ENCODE data around the gene C1orf50. TPM values are rescaled to one million over a fixed set of nuclear protein-coding genes. Genes with fewer than 3 reads are reported as not detected.

C1orf50 gene
- total RNA-seq, 2 donors from 2014 or later: 2.0 to 2.1 TPM

GRCh38 chr1:42730002-42730401, 37.0 kb upstream of the C1orf50 start:
- Histone ChIP-seq H3K27ac (no peak overlapping the region), H3K9me3 (no peaks in the 10 kb centered on the region), H3K4me1 (no peaks in the 10 kb centered on the region), H3K27me3 (no peaks in the 10 kb centered on the region), H3K4me3 (no peak overlapping the region), H3K36me3 (replicated peaks in 1 of 2; ENCODE audit: insufficient read depth in 1 of 2, low read depth in 2 of 2) (no peaks in the 10 kb centered on the region)
- no peak for ATAC-seq
- 92% methylated on average over 3 of the region's 3 CpGs for WGBS, 2 donors
- TF ChIP-seq POLR2A (IDR thresholded peaks at IDR 0.05) (no peak), CTCF (IDR thresholded peaks at IDR 0.05) (no peak)
- no peak for DNase-seq
- intact Hi-C loops (cut with DNase I): no loop called here

DNA sequence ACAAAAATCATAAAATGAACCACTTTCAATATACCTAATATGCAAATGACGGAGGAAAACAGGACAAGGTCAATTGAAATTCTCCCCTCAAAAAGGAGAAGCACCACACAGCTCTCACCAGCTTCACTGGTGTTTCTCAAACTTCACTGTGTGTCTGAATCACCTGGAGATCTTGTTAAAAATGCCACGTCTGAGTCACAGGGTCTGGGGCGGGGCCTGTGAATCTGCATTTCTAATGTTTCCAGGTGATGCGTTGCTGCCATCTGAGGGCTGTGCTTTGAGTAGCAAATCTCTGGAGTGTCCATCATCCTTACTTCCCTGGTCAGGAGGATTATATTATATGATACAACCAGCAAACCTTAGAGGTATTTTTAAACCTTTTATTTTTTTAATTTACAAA, 36.1 kb upstream of the C1orf50 start:
- Histone ChIP-seq H3K4me1 (no peaks in the 10 kb centered on the region), H3K27me3 (no peaks in the 10 kb centered on the region), H3K9me3 (no peaks in the 10 kb centered on the region), H3K4me3 (no peak overlapping the region), H3K36me3 (replicated peaks in 1 of 2; ENCODE audit: insufficient read depth in 1 of 2, low read depth in 2 of 2) (no peaks in the 10 kb centered on the region), H3K27ac (no peak overlapping the region)
- DNase-seq: no peak
- TF ChIP-seq CTCF (IDR thresholded peaks at IDR 0.05): no peak
- no peak for TF ChIP-seq POLR2A (IDR thresholded peaks at IDR 0.05)
- no peak for ATAC-seq
- 59 to 61% methylated on average over 4 of the region's 4 CpGs for WGBS, 2 donors
- intact Hi-C loops (cut with DNase I): no loop called here

DNA sequence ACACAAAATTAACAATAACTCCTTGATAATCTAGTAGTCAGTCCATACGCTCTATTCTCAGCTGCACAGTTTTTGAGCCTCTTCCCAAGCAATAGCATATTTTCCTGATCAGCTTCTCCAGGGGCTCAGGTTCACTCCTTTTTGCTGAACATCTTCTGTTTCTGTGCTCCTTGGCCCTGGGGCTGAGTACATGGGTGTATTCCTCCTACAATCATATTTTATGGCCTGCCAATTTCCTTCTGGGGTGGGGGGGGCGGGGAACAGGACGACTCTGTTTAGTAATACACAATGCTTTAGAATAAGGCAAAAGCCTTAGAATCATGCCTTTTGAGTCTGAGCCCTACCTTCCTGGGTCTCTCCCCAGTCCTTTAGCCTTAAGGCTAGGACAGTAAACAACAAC, 35.5 kb upstream of the C1orf50 start:
- Histone ChIP-seq H3K36me3 (replicated peaks in 1 of 2; ENCODE audit: insufficient read depth in 1 of 2, low read depth in 2 of 2) (no peaks in the 10 kb centered on the region), H3K27me3 (no peaks in the 10 kb centered on the region), H3K4me3 (no peak overlapping the region), H3K4me1 (no peaks in the 10 kb centered on the region), H3K27ac (no peak overlapping the region), H3K9me3 (no peaks in the 10 kb centered on the region)
- intact Hi-C loops (cut with DNase I): no loop called here
- TF ChIP-seq POLR2A (IDR thresholded peaks at IDR 0.05) (no peak), CTCF (IDR thresholded peaks at IDR 0.05) (no peak)
- DNase-seq (no peak), ATAC-seq (no peak)
- WGBS, 2 donors: 52 to 62% methylated on average over 3 of the region's 3 CpGs

DNA sequence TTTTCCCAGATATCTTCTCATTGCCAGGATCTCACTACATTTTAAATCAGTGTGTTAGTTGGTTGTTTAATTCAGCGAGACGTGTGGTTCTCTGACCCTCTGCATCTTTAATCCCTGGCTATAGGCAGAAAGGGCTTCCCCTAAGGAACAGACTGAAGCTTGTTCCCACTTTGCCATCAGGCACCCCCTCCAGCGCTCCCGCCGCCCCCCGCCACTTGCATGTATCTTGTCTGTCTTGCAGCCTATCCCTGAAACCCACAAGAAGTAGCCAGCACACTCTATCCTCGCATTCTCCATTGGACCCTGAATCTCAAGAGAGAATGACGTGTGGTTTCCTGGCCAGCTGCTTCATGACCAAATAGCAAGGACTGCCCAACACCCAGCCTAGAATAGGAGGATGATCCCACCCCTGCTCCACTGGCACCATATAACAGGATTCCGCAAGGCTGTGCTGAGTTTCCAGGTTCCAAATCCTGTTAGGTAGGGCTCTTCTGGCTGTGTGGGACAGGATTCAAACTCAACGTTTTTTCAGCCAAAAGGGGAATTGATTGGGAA, 34.8 kb upstream of the C1orf50 start:
- ATAC-seq: no peak
- TF ChIP-seq POLR2A (IDR thresholded peaks at IDR 0.05) (no peak), CTCF (IDR thresholded peaks at IDR 0.05) (no peak)
- Histone ChIP-seq H3K4me1 (no peaks in the 10 kb centered on the region), H3K4me3 (no peak overlapping the region), H3K27me3 (no peaks in the 10 kb centered on the region), H3K27ac (no peak overlapping the region), H3K36me3 (replicated peaks in 1 of 2; ENCODE audit: insufficient read depth in 1 of 2, low read depth in 2 of 2) (no peaks in the 10 kb centered on the region), H3K9me3 (no peaks in the 10 kb centered on the region)
- WGBS, 2 donors: 69 to 80% methylated on average over 10 of the region's 10 CpGs
- intact Hi-C loops (cut with DNase I): no loop called here
- DNase-seq: no peak

DNA sequence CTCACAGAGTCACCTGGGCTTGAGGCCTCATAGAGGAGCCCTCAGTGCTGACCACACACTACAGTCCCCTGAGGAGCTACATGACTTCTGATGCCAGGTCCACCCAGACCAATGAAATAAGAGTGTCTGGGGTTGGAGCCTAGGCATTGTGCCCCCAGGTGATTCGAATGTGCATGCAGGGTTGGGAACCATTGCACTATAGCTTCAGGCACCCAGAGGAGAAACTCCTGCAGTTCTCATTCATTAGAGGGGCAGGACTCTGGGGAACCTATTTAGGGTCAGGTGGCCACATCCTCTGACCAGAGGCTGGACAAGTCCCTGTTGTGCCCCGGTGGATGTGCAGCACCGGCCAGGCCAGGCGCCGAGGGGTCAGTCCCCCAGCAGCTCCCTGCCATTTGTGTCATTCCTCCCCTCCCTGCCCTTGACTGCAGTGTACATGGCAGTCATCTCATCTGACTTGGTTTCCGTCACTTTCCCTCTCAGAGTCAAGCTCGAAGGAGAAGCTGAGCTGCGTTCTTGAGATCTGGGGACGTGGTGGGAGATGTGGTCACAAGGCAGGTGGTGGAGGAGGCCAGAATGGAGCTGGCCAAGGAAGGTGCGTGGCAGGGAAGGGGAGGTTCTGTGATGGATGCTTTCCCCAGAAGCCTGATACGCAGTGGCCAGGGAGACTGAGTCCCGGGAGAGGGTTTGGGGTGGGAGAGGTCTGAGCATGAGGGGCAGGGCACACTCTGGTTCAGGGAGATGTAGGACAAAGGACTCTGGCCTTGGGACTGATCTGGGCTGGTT, 33.4 kb upstream of the C1orf50 start:
- Histone ChIP-seq H3K27me3 (no peaks in the 10 kb centered on the region), H3K27ac (no peak overlapping the region), H3K9me3 (no peaks in the 10 kb centered on the region), H3K4me1 (no peaks in the 10 kb centered on the region), H3K36me3 (replicated peaks in 1 of 2; ENCODE audit: insufficient read depth in 1 of 2, low read depth in 2 of 2) (no peaks in the 10 kb centered on the region), H3K4me3 (no peak overlapping the region)
- TF ChIP-seq POLR2A (IDR thresholded peaks at IDR 0.05): no peak
- TF ChIP-seq CTCF (IDR thresholded peaks at IDR 0.05): no peak
- ATAC-seq: no peak
- intact Hi-C loops (cut with DNase I): no loop called here
- WGBS, 2 donors: 71 to 73% methylated on average over 9 to 11 of the region's 12 CpGs
- no peak for DNase-seq

Data from body of pancreas (tissue), 4 donors.